Measurements from ENCODE around the gene PRRT3. TPM values are rescaled to one million over a fixed set of nuclear protein-coding genes. Genes with fewer than 3 reads are reported as not detected.
"Not testable (repeated sequence)": the region's sequence is repeated elsewhere in the genome, so short reads cannot be mapped to it uniquely, and the experiment has no call there.

PRRT3 gene
- total RNA-seq, 1 donor from 2014 or later, result 10.4 TPM

GRCh38 chr3:9940746-9941145 lies 11.5 kb downstream of the PRRT3 start:
- DNase-seq (ENCODE audit: low spot score, unreplicated experiment), result no peak
- Mint-ChIP-seq H3K4me3 (ENCODE audit: low read depth) (no peak overlapping the region), H3K36me3 (ENCODE audit: insufficient read depth) (peaks cover 12% of the 10 kb centered on the region), H3K9me3 (ENCODE audit: low read depth) (no peaks in the 10 kb centered on the region), H3K27ac (no peak overlapping the region), H3K27me3 (no peaks in the 10 kb centered on the region), H3K4me1 (ENCODE audit: low read depth) (no peaks in the 10 kb centered on the region)
- no peak for TF ChIP-seq CTCF (IDR thresholded peaks at IDR 0.05; ENCODE audit: unreplicated experiment)

GRCh38 chr3:9939906-9940305 lies 12.3 kb downstream of the PRRT3 start:
- not testable (repeated sequence) for DNase-seq (ENCODE audit: low spot score, unreplicated experiment); H3K4me1 Mint-ChIP-seq (ENCODE audit: low read depth); H3K27ac Mint-ChIP-seq; H3K27me3 Mint-ChIP-seq; H3K4me3 Mint-ChIP-seq (ENCODE audit: low read depth); H3K9me3 Mint-ChIP-seq (ENCODE audit: low read depth)
- peaks cover 18% of the 10 kb centered on the region for H3K36me3 Mint-ChIP-seq (ENCODE audit: insufficient read depth)

- Mint-ChIP-seq H3K27me3 (no peaks in the 10 kb centered on the region), H3K4me3 (ENCODE audit: low read depth) (no peak overlapping the region), H3K36me3 (ENCODE audit: insufficient read depth) (peaks cover 18% of the 10 kb centered on the region), H3K9me3 (ENCODE audit: low read depth) (no peaks in the 10 kb centered on the region), H3K27ac (no peak overlapping the region), H3K4me1 (ENCODE audit: low read depth) (peaks cover 15% of the 10 kb centered on the region)
- TF ChIP-seq CTCF (IDR thresholded peaks at IDR 0.05; ENCODE audit: unreplicated experiment), result no peak
- no peak for DNase-seq (ENCODE audit: low spot score, unreplicated experiment)
These were observed 13.2 kb downstream of the PRRT3 start for GRCh38 chr3:9938966-9939365.

GRCh38 chr3:9937486-9938238 lies 14.5 kb downstream of the PRRT3 start:
- H3K9me3 Mint-ChIP-seq (ENCODE audit: low read depth), result no peaks in the 10 kb centered on the region
- H3K4me3 Mint-ChIP-seq (ENCODE audit: low read depth), result no peak overlapping the region

DNA sequence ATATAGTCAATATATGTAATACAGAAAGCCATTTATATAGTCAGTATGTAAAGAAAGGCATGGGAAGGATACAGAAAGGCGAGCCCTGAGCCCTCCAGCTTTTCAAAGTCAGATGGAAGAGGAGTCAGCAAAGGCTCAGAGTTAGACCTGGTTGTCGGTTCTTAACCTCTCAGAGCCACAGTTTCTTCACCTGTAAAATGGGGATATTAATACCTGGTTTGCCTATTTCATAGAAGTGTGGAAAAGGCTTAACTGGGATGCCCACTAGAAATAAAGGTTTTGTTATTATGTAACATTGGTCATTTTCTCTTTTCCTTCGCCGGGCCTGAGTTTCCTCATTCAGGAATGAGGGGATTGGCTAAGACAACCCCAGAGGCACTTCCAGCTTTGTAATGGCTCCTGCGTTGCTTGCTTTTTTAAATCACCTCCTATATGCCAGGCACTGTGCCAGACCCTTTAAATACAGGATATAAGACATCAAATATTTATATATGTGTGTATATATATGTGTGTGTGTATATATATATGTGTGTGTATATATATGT lies 16.2 kb downstream of the PRRT3 start:
- peaks cover 10% of the 10 kb centered on the region for H3K36me3 Mint-ChIP-seq (ENCODE audit: insufficient read depth)
- no peaks in the 10 kb centered on the region for H3K27me3 Mint-ChIP-seq
- no peak for DNase-seq (ENCODE audit: low spot score, unreplicated experiment)
- H3K4me1 Mint-ChIP-seq (ENCODE audit: low read depth), result peaks cover 17% of the 10 kb centered on the region
- TF ChIP-seq CTCF (IDR thresholded peaks at IDR 0.05; ENCODE audit: unreplicated experiment), result no peak
- no peak overlapping the region for H3K27ac Mint-ChIP-seq
- no peaks in the 10 kb centered on the region for H3K9me3 Mint-ChIP-seq (ENCODE audit: low read depth)
- no peak overlapping the region for H3K4me3 Mint-ChIP-seq (ENCODE audit: low read depth)

More at GRCh38 chr3:9937486-9938238, 14.5 kb downstream of the PRRT3 start:
- Mint-ChIP-seq H3K27me3 (no peaks in the 10 kb centered on the region), H3K36me3 (ENCODE audit: insufficient read depth) (peaks cover 16% of the 10 kb centered on the region), H3K27ac (no peak overlapping the region), H3K4me1 (ENCODE audit: low read depth) (peaks cover 17% of the 10 kb centered on the region)
- TF ChIP-seq CTCF (IDR thresholded peaks at IDR 0.05; ENCODE audit: unreplicated experiment), result no peak
- no peak for DNase-seq (ENCODE audit: low spot score, unreplicated experiment)

DNA sequence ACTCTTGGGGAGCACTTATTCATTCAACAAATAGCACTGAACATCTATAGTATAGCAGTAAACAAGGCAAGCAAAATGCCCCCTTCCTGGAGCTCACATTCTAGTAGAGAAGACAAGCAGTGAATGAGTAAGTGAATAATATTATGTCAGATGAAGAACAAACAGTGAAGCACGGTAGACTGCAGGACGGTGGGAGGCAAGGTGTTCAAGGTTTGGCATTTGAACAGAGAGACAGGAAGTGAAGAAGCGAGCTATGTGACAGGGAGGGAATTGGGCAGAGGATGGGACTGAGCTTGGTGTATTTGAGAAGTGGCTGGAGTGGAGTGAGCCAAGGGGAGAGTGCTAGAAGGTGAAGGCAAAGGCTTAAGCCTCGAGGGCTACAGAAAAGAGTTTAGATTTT lies 17.2 kb downstream of the PRRT3 start:
- Mint-ChIP-seq H3K4me1 (ENCODE audit: low read depth) (peaks cover 17% of the 10 kb centered on the region), H3K36me3 (ENCODE audit: insufficient read depth) (peaks cover 11% of the 10 kb centered on the region), H3K4me3 (ENCODE audit: low read depth) (peak overlapping the region; percentile 96), H3K27me3 (no peaks in the 10 kb centered on the region), H3K27ac (no peak overlapping the region), H3K9me3 (ENCODE audit: low read depth) (no peaks in the 10 kb centered on the region)
- no peak for DNase-seq (ENCODE audit: low spot score, unreplicated experiment)
- no peak for TF ChIP-seq CTCF (IDR thresholded peaks at IDR 0.05; ENCODE audit: unreplicated experiment)

All from progenitor cell of endocrine pancreas (in vitro differentiated cells).